ENCODE results near the gene TIGAR.

DNA sequence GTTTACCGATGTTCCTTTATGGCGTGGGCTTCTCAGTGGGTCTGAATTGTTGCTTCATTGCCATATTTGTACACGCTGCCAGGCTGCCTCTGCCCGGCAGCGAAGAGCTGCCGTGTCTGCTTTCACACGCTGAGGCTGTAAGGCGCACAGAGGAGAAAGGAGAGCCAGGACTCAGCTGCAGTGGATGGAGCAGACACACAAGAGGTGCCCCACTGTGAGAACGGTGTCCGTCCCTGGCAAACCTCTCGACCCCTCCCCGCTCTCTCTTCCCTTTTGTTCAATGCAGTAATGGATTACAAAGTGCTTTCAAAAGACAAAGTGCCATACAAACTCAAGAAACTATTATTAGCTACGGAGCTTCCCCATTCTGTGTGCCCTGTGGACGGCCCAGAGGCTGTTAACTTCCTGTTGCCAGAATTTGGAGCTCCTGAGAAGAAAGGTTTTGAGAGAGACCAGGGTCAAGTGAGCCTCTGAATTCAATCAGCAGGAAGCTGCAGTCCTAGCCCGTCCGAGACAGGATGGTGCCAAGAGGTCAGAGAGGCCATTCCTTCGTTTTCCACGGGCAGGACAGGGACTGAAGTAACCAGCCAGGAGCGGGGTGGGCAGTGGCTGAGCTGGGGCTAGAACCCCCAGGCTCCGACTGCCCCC is 31.7 kb upstream of the TIGAR start:
- TF ChIP-seq GABPA (IDR thresholded peaks at IDR 0.05 in 1 of 2, conservative IDR thresholded peaks at IDR 0.05 in 1 of 2), result no peak
- no peak for TF ChIP-seq ATF3 (IDR thresholded peaks at IDR 0.05)
- TF ChIP-seq, protein P1, sequence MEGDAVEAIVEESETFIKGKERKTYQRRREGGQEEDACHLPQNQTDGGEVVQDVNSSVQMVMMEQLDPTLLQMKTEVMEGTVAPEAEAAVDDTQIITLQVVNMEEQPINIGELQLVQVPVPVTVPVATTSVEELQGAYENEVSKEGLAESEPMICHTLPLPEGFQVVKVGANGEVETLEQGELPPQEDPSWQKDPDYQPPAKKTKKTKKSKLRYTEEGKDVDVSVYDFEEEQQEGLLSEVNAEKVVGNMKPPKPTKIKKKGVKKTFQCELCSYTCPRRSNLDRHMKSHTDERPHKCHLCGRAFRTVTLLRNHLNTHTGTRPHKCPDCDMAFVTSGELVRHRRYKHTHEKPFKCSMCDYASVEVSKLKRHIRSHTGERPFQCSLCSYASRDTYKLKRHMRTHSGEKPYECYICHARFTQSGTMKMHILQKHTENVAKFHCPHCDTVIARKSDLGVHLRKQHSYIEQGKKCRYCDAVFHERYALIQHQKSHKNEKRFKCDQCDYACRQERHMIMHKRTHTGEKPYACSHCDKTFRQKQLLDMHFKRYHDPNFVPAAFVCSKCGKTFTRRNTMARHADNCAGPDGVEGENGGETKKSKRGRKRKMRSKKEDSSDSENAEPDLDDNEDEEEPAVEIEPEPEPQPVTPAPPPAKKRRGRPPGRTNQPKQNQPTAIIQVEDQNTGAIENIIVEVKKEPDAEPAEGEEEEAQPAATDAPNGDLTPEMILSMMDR (IDR thresholded peaks at IDR 0.05; ENCODE audit: low read depth, low read length, missing input control), result no peak
- TF ChIP-seq YY1 (IDR thresholded peaks at IDR 0.05), result no peak
- no peak for TF ChIP-seq REST (IDR thresholded peaks at IDR 0.05)
- no peak for TF ChIP-seq FOXA1 (IDR thresholded peaks at IDR 0.05)
- TF ChIP-seq, protein P2, sequence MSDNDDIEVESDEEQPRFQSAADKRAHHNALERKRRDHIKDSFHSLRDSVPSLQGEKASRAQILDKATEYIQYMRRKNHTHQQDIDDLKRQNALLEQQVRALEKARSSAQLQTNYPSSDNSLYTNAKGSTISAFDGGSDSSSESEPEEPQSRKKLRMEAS (IDR thresholded peaks at IDR 0.05), result no peak
- no peak for TF ChIP-seq RAD21 (IDR thresholded peaks at IDR 0.05)
